Neural cell (in vitro differentiated cells): ENCODE measurements around the gene CUBN. TPM values are rescaled to one million over a fixed set of nuclear protein-coding genes. Genes with fewer than 3 reads are reported as not detected.
A peak's percentile ranks its signal among the peaks of the same experiment; 100 is the strongest.

ENCODE experiments used
- H2AFZ ChIP-seq: fragments of 200-600, 300-800 bp; sonication (generic), shearing (Covaris generic); 2 replicates; pipeline ENCODE4 v1.6.0; 2014; ENCODE audit warnings: low read depth, mild to moderate bottlenecking, antibody characterized with exemption, low read length, moderate library complexity
- H3F3A ChIP-seq: fragments of 200-600 bp; shearing (Covaris generic); 2 replicates; pipeline ENCODE4 v1.6.1; 2016; ENCODE audit warnings: mild to moderate bottlenecking, moderate library complexity, mixed read lengths, antibody characterized with exemption, low read length; ENCODE audit not compliant: insufficient read depth, poor library complexity, severe bottlenecking
- H3K27ac ChIP-seq: fragments of 200-600, 300-800 bp; sonication (generic), shearing (Covaris generic); 2 replicates; pipeline ENCODE4 v1.5.1; 2014; ENCODE audit warnings: mild to moderate bottlenecking, low read length, moderate library complexity
- H3K27me3 ChIP-seq: fragments of 300-800, 200-600 bp; sonication (generic), shearing (Covaris generic); 2 replicates; pipeline ENCODE4 v1.6.0; 2014; ENCODE audit warnings: mild to moderate bottlenecking, low read depth, low read length, moderate library complexity; ENCODE audit not compliant: insufficient read depth
- H3K36me3 ChIP-seq: fragments of 300-800, 200-600 bp; sonication (generic), shearing (Covaris generic); 2 replicates; pipeline ENCODE4 v1.5.1; 2014; ENCODE audit warnings: mild to moderate bottlenecking, antibody characterized with exemption, low read length, moderate library complexity; ENCODE audit not compliant: insufficient read depth
- H3K4me2 ChIP-seq: fragments of 300-800, 200-600 bp; sonication (generic), shearing (Covaris generic); 2 replicates; pipeline ENCODE4 v1.6.0; 2014; ENCODE audit warnings: mild to moderate bottlenecking, low read length
- H3K4me3 ChIP-seq: fragments of 300-800, 200-600 bp; sonication (generic), shearing (Covaris generic); 2 replicates; pipeline ENCODE4 v1.5.1; 2014; ENCODE audit warnings: mild to moderate bottlenecking, low read length, moderate library complexity
- H3K79me2 ChIP-seq: fragments of 200-600 bp; shearing (Covaris generic); replicated peaks from 2 replicates; pipeline ENCODE4 v1.6.0; 2014; ENCODE audit warnings: mild to moderate bottlenecking, low read length, moderate library complexity; ENCODE audit not compliant: insufficient read depth
- H3K9ac ChIP-seq: fragments of 300-800, 200-600 bp; sonication (generic), shearing (Covaris generic); 2 replicates; pipeline ENCODE4 v1.6.1; 2016; ENCODE audit warnings: mild to moderate bottlenecking, low read length, mixed read lengths
- H3K9me2 ChIP-seq: fragments of 200-600 bp; shearing (Covaris generic); 2 replicates; pipeline ENCODE4 v1.6.1; 2016; ENCODE audit warnings: mild to moderate bottlenecking, low read length, mixed read lengths; ENCODE audit not compliant: insufficient read depth
- H3K9me3 ChIP-seq: fragments of 200-600, 300-800 bp; sonication (generic), shearing (Covaris generic); 2 replicates; pipeline ENCODE4 v1.6.1; 2016; ENCODE audit warnings: mild to moderate bottlenecking, mixed run types, low read length, moderate library complexity, mixed read lengths
- H4K20me1 ChIP-seq: fragments of 200-600 bp; shearing (Covaris generic); 2 replicates; pipeline ENCODE4 v1.6.1; 2016; ENCODE audit warnings: mild to moderate bottlenecking, mixed run types; ENCODE audit not compliant: insufficient read depth
- EP300 ChIP-seq: fragments of 450-650 bp; conservative IDR thresholded peaks from 2 replicates; pipeline ENCODE4 v1.6.1; 2014; ENCODE audit warnings: antibody characterized with exemption, mild to moderate bottlenecking, moderate library complexity; ENCODE audit not compliant: poor library complexity, severe bottlenecking
- EZH2 ChIP-seq: fragments of 200-600, 300-800 bp; shearing (Covaris generic), sonication (generic); IDR thresholded peaks from 2 replicates; pipeline ENCODE4 v1.6.1; 2014; ENCODE audit warnings: antibody characterized with exemption, low read length, borderline replicate concordance, mild to moderate bottlenecking; ENCODE audit not compliant: insufficient read depth, poor library complexity, severe bottlenecking
- MXI1 ChIP-seq: fragments of 450-650 bp; conservative IDR thresholded peaks from 2 replicates; pipeline ENCODE4 v1.6.1; 2014; ENCODE audit warnings: antibody characterized with exemption, mild to moderate bottlenecking; ENCODE audit not compliant: poor library complexity, severe bottlenecking
- POLR2AphosphoS5 ChIP-seq: IDR thresholded peaks from 2 replicates; pipeline ENCODE4 v1.6.1; 2012
- RAD21 ChIP-seq: fragments of 450-650 bp; conservative IDR thresholded peaks from 2 replicates; pipeline ENCODE4 v1.6.1; 2014; ENCODE audit warnings: antibody characterized with exemption, mild to moderate bottlenecking, moderate library complexity
- SMC3 ChIP-seq: fragments of 450-650 bp; conservative IDR thresholded peaks from 2 replicates; pipeline ENCODE4 v1.6.1; 2014; ENCODE audit warnings: antibody characterized with exemption, mild to moderate bottlenecking, moderate library complexity; ENCODE audit not compliant: poor library complexity
- TAF1 ChIP-seq: IDR thresholded peaks from 2 replicates; pipeline ENCODE4 v1.6.1; 2012; ENCODE audit warnings: low read depth
- polyA plus RNA-seq: library from polyadenylated mRNA; depleted of rRNA; stranded (reverse); fragments of >200 nt; gene quantifications from 2 replicates; pipeline ENCODE4 v1.2.3, GENCODE V29; 2014
- TF ChIP-seq, protein P1 (sequence below): fragments of 450-650 bp; IDR thresholded peaks from 2 replicates; pipeline ENCODE4 v1.5.1; 2014; ENCODE audit warnings: antibody characterized with exemption, mild to moderate bottlenecking, moderate library complexity; ENCODE audit not compliant: poor library complexity, severe bottlenecking
- TF ChIP-seq, protein P2 (sequence below): IDR thresholded peaks from 2 replicates; pipeline ENCODE4 v1.6.1; 2012; ENCODE audit warnings: borderline replicate concordance

CUBN gene
- polyA plus RNA-seq, 1 donor from 2014 or later: 7.1 TPM

DNA sequence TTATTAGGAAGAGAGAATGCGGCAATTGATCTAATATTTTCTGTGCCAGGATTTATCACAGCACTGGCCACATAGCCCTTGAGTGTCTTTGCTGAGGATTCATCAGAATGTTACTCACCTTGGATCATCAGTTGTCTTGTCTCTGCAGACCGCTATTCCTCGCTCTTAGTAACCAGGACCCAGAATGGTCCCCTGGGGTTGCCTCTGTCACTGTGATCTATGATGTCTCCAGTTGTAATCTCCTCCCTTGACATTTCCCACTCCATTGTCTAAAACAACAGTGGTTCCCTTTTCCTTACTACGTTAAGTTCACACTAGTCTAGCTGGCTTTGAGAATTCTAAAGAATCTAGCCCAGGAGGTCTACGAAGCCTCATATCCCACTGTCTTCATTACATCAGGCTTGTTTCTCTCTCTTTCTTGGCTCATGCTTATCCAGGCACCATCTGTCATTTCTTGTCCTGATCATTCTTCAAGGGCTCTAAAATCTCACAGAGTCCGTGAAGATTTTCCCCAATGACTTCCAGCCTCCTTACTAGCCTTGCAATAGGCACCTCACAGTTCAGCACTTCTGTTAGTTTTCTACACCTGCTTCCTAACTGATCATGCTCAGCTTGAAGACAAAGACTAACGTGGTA lies 125.8 kb downstream of the CUBN start:
- Histone ChIP-seq H3K9me3 (no peaks in the 10 kb centered on the region), H3K36me3 (no peaks in the 10 kb centered on the region), H3K9ac (no peak overlapping the region), H3K79me2 (no peaks in the 10 kb centered on the region), H2AFZ (no peak overlapping the region), H3K9me2 (no peaks in the 10 kb centered on the region), H3K4me3 (no peak overlapping the region), H4K20me1 (no peaks in the 10 kb centered on the region), H3K27ac (peak overlapping the region; percentile 31), H3F3A (no peaks in the 10 kb centered on the region), H3K27me3 (no peaks in the 10 kb centered on the region), H3K4me2 (no peak overlapping the region)
- no peak for TF ChIP-seq EZH2

DNA sequence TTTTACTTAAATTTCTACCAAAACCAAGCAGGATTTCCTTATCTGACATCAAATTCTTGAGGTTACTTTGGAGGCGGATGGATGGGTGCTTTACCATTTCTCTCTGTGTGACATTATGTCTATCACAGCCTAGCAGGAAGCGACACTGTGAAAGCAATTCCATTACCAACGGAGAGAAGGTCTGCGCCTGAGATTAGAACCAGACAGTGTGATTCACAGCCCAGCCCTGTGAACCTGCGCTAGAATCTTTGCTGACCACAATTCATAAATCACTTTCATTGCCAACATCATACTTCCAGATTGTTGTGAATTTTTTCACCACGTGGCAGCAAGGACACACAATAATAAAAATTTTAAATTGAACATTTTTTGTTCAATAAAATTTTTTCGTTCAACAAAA lies 126.5 kb downstream of the CUBN start:
- Histone ChIP-seq H3K9ac (no peak overlapping the region), H4K20me1 (no peaks in the 10 kb centered on the region), H3K9me2 (no peaks in the 10 kb centered on the region), H3F3A (no peaks in the 10 kb centered on the region), H3K79me2 (no peaks in the 10 kb centered on the region), H3K27ac (no peak overlapping the region), H2AFZ (no peak overlapping the region), H3K4me3 (no peak overlapping the region), H3K4me2 (no peak overlapping the region), H3K9me3 (no peaks in the 10 kb centered on the region), H3K27me3 (no peaks in the 10 kb centered on the region), H3K36me3 (no peaks in the 10 kb centered on the region)
- TF ChIP-seq EP300 (peak; percentile 48), POLR2AphosphoS5 (peak; percentile 41), MXI1 (no peak)

DNA sequence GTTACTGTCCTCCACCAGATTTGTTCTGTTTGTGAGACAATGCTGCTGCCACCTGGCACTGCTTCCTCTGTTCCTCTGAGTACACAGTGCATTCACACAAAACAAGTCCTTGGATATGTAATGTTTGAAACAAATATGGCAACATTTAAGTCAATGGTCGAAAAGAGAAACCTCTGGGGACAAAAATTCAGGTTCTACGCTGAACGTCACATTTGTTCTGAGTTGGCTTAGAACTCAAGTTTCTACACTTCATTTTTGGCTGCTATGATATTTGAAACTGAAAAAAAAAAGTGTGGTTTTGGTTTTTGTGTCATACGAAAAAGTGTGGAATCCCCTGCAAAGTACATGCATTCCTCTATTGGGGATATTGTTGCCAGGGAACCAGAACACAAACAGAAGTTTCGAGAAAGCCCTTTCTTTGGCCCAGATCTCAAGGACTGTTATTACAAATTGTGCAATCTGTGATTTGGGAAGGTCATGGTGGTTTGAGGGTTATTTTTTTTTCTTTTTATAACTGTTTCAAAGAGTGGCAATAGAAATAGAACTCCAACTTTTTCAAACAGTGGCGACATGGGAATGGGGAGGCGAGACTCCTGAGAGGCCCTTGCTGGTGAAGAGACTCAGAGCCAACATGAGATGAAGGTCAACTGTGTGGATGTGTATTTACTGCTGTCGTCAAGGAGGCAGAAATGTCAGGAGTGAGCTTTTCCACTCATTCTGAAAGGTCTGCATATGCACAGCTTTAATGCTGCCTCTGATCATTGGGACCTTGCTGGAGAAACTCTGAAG lies 127.5 kb downstream of the CUBN start:
- H3K9ac ChIP-seq: no peak overlapping the region
- no peak overlapping the region for H3K4me2 ChIP-seq
- H3K27ac ChIP-seq: no peak overlapping the region

More for the DNA sequence above, 127.5 kb downstream of the CUBN start:
- no peaks in the 10 kb centered on the region for H3F3A ChIP-seq
- no peaks in the 10 kb centered on the region for H3K36me3 ChIP-seq
- H3K4me3 ChIP-seq: no peak overlapping the region
- H4K20me1 ChIP-seq: no peaks in the 10 kb centered on the region
- no peaks in the 10 kb centered on the region for H3K9me2 ChIP-seq
- no peak overlapping the region for H2AFZ ChIP-seq
- no peaks in the 10 kb centered on the region for H3K27me3 ChIP-seq
- no peaks in the 10 kb centered on the region for H3K9me3 ChIP-seq
- TF ChIP-seq POLR2AphosphoS5 (no peak), MXI1 (no peak), SMC3 (no peak), RAD21 (no peak), EP300 (no peak), EZH2 (no peak), TAF1 (no peak)
- TF ChIP-seq, protein P1, sequence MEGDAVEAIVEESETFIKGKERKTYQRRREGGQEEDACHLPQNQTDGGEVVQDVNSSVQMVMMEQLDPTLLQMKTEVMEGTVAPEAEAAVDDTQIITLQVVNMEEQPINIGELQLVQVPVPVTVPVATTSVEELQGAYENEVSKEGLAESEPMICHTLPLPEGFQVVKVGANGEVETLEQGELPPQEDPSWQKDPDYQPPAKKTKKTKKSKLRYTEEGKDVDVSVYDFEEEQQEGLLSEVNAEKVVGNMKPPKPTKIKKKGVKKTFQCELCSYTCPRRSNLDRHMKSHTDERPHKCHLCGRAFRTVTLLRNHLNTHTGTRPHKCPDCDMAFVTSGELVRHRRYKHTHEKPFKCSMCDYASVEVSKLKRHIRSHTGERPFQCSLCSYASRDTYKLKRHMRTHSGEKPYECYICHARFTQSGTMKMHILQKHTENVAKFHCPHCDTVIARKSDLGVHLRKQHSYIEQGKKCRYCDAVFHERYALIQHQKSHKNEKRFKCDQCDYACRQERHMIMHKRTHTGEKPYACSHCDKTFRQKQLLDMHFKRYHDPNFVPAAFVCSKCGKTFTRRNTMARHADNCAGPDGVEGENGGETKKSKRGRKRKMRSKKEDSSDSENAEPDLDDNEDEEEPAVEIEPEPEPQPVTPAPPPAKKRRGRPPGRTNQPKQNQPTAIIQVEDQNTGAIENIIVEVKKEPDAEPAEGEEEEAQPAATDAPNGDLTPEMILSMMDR: no peak
- TF ChIP-seq, protein P2, sequence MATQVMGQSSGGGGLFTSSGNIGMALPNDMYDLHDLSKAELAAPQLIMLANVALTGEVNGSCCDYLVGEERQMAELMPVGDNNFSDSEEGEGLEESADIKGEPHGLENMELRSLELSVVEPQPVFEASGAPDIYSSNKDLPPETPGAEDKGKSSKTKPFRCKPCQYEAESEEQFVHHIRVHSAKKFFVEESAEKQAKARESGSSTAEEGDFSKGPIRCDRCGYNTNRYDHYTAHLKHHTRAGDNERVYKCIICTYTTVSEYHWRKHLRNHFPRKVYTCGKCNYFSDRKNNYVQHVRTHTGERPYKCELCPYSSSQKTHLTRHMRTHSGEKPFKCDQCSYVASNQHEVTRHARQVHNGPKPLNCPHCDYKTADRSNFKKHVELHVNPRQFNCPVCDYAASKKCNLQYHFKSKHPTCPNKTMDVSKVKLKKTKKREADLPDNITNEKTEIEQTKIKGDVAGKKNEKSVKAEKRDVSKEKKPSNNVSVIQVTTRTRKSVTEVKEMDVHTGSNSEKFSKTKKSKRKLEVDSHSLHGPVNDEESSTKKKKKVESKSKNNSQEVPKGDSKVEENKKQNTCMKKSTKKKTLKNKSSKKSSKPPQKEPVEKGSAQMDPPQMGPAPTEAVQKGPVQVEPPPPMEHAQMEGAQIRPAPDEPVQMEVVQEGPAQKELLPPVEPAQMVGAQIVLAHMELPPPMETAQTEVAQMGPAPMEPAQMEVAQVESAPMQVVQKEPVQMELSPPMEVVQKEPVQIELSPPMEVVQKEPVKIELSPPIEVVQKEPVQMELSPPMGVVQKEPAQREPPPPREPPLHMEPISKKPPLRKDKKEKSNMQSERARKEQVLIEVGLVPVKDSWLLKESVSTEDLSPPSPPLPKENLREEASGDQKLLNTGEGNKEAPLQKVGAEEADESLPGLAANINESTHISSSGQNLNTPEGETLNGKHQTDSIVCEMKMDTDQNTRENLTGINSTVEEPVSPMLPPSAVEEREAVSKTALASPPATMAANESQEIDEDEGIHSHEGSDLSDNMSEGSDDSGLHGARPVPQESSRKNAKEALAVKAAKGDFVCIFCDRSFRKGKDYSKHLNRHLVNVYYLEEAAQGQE: no peak
- no peaks in the 10 kb centered on the region for H3K79me2 ChIP-seq
